UCSD-AML1 (cell line): ENCODE measurements around the gene SON.
A peak's percentile ranks its signal among the peaks of the same experiment; 100 is the strongest.

Experiments used
- DNase-seq: peaks from one replicate; lab custom pipeline; 2025; ENCODE audit not compliant: unreplicated experiment; lab: John Stamatoyannopoulos, UW

SON gene

GRCh38 chr21:33541756-33542639, 840 bp upstream of the SON start, which contains the start of gene GART:
Gene GART (minus strand): TSS chr21:33542117. CDS start chr21:33539315, 2,802 bp downstream.
- DNase-seq = peak; percentile 85

DNA sequence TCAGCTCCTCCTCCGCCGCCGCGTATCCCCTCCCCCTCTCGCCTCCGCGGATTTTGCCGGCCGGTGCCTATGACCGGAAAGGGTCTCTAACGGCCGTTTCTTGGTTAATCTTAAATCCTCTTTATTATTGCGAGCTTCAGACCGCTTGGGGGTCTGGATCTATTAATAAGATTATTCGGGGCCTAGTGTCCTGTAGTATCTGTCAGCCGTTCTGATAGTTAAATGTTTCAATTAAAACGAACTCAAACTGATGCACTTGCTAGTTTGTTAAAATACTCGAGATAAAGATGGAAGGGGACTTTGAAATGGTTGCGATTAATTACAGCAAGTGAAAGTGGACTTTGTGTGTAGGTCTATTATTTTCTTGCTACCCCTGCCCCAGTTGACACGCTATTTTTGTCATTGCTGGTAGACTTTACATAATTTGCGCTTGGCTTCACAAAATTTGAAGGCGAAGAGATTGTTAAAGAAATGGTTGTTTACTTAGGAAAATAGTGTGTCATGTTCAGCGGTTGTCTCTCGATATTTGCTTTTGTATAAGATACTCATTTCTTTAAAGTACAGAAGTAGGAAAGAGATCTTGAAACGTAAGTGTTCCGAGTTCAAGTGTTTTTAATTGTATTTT, 779 bp downstream of the SON start:
- no peak for DNase-seq

DNA sequence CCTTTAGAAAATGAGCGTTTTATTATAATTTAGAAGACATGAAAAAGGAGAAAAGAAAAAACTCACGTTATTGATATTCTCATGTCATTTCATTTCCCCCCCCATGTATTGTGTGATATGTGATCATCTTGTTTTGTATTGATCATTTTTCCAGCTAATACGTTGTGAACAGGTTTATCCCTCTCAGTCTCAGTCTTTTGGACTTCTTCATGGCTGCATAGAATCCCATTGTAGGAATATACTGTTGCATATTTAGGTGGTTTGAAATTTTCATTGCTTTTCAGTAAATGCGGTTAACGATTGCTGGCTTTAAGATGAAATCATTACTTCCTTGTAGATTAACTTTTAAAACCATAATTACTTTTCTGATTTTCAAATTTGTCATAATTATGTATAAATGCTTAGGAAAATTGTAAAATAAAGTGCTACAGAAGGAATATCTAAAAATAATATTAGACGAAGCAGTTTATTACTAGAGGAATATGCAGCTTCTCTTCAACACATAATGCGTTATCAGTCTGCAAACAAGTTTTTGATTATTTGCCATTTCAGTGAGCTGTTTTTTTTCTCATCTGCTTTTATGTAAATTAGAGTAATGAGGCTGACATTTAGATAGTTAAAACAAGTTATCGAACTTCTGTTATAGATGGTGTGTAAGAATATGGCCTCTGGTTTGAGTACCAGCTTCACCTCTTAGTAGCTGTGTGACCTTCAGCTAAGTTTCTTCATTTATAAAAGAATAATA, 1.8 kb downstream of the SON start:
- DNase-seq = no peak

DNA sequence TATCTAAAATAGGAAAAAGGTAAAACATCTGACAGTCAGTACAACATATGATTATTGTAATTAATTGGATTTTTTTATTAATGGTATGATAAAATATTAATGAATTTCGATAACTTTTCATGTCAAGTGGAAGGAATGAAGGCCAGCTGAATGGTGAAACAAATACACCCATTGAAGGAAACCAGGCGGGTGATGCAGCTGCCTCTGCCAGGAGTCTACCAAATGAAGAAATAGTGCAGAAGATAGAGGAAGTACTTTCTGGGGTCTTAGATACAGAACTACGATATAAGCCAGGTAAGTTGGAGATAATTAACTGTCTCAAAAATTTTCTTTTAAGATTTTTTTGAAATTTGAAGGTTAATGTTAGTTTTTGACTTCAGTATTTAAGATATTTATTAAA, 3.2 kb downstream of the SON start:
- no peak for DNase-seq

GRCh38 chr21:33549848-33550771, 7.3 kb downstream of the SON start:
- DNase-seq = no peak

GRCh38 chr21:33550772-33551660, 8.2 kb downstream of the SON start:
- DNase-seq = no peak

GRCh38 chr21:33551664-33552063, 8.8 kb downstream of the SON start:
- no peak for DNase-seq

DNA sequence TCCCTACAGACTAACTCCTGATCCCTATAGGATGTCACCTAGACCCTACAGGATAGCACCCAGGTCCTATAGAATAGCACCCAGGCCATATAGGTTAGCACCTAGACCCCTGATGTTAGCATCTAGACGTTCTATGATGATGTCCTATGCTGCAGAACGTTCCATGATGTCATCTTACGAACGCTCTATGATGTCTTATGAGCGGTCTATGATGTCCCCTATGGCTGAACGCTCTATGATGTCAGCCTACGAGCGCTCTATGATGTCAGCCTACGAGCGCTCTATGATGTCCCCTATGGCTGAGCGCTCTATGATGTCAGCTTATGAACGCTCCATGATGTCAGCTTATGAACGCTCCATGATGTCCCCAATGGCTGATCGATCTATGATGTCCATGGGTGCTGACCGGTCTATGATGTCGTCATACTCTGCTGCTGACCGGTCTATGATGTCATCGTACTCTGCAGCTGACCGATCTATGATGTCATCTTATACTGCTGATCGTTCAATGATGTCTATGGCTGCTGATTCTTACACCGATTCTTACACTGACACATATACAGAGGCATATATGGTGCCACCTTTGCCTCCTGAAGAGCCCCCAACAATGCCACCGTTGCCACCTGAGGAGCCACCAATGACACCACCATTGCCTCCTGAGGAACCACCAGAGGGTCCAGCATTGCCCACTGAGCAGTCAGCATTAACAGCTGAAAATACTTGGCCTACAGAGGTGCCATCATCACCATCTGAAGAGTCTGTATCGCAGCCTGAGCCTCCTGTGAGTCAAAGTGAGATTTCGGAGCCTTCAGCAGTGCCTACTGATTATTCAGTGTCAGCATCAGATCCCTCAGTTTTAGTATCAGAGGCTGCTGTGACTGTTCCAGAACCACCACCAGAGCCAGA, 9.5 kb downstream of the SON start:
- no peak for DNase-seq

GRCh38 chr21:33552999-33553598, 10.3 kb downstream of the SON start:
- DNase-seq = no peak

GRCh38 chr21:33554236-33554981, 11.6 kb downstream of the SON start:
- no peak for DNase-seq

DNA sequence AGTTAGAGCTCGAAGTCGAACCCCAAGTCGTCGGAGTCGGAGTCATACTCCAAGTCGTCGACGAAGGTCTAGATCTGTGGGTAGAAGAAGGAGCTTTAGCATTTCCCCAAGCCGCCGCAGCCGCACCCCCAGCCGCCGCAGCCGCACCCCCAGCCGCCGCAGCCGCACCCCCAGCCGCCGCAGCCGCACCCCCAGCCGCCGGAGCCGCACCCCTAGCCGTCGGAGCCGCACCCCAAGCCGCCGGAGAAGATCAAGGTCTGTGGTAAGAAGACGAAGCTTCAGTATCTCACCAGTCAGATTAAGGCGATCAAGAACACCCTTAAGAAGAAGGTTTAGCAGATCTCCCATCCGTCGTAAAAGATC, 12.1 kb downstream of the SON start:
- DNase-seq = no peak

GRCh38 chr21:33557447-33557846, 14.6 kb downstream of the SON start:
- no peak for DNase-seq

DNA sequence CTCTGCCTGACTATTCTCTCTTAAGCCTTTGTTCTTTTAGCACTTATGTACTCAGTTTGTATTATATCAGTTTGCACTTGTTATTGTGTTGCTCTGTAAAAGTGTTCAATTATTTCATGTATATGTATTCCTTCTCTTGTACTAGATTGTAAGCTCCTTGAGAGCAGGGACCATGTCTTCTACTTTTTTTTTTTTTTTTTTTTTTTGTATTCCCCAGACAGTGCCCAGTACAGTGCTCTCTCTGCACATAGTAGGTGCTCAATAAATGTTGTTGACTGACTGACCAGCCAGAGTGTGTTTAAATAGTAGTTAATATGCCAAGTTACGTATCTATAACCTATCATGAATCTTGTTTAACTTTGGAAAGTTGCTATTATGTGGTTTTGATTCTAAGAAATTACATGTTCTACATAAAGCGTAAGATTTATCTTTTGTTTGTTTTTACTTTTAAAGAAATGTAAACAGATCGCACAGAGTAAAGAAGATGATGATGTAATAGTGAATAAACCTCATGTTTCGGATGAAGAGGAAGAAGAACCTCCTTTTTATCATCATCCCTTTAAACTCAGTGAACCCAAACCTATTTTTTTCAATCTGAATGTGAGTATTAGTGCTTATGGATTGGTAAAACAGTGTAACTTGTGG, 16.1 kb downstream of the SON start:
- DNase-seq = no peak

GRCh38 chr21:33559813-33560212, 17.0 kb downstream of the SON start:
- no peak for DNase-seq

DNA sequence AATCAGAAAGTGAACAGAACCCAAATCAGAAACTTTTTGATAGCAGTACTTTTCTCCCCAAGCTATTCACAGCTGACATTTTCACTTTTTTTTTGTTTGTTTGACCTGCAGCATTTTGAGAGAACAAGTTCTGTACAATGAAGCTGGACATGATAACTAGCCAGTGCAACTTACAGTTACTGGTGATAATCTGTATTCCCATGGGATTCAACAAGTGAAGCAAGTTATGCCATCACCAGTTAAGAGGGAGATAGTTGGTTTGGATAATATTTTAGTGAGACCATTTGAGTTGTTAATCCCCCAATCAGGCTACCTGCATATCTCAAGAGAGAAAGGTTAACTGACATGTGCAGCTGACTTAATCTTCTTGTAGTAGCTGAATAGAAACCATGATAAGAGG, 18.1 kb downstream of the SON start:
- DNase-seq = no peak

GRCh38 chr21:33561373-33561772, 18.5 kb downstream of the SON start:
- no peak for DNase-seq

GRCh38 chr21:33562389-33562788, 19.6 kb downstream of the SON start:
- DNase-seq = no peak
